DND-41 (cell line): ENCODE data around the gene NAGLU.

Experiments
- CTCF ChIP-seq: IDR thresholded peaks from 2 replicates; pipeline ENCODE4 v1.5.1; 2012; ENCODE audit warnings: borderline replicate concordance, low read length, moderate library complexity, mild to moderate bottlenecking; ENCODE audit not compliant: poor library complexity, severe bottlenecking; ENCODE audit errors: extremely low read depth
- EZH2 ChIP-seq: IDR thresholded peaks from 3 replicates; pipeline ENCODE4 v1.6.1; 2012; ENCODE audit warnings: borderline replicate concordance, low read depth, mild to moderate bottlenecking, moderate library complexity, low read length, inconsistent platforms; ENCODE audit not compliant: severe bottlenecking

- no peak for TF ChIP-seq EZH2
- TF ChIP-seq CTCF: no peak
These were observed at the start of gene NAGLU for GRCh38 chr17:42536048-42536371.
